Activated CD4-positive, alpha-beta T cell treated with anti-CD3 and anti-CD28 coated beads, Interleukin-2, Interleukin-6, amounts not matched to agents 100 ng/mL and 50 ng/mL, durations not matched to agents 16 hours and 8 hours (primary cell): ENCODE measurements around the gene COL5A1.
"Not testable (repeated sequence)": the region's sequence is repeated elsewhere in the genome, so short reads cannot be mapped to it uniquely, and the experiment has no call there.

Experiments used
- DNase-seq: peaks from one replicate; pipeline ENCODE4 v3.0.0-alpha.2; 2020

Gene COL5A1

DNA sequence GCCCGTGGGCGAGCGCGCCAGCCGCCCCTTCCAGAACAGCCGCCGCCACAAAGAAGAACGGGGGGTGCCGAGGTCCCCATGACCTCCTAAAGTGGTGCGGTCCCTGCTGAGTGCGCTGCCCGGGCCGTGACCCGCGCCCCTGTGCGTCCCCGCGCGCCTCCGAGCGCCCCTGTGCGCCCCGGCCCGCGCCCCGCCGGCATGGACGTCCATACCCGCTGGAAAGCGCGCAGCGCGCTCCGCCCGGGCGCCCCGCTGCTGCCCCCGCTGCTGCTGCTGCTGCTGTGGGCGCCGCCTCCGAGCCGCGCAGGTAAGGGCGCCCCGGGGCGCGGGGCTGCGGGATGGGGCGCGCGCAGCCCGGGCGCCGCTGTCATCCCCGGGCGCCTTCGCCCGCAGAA lies 384 bp downstream of the COL5A1 start:
- DNase-seq: no peak

DNA sequence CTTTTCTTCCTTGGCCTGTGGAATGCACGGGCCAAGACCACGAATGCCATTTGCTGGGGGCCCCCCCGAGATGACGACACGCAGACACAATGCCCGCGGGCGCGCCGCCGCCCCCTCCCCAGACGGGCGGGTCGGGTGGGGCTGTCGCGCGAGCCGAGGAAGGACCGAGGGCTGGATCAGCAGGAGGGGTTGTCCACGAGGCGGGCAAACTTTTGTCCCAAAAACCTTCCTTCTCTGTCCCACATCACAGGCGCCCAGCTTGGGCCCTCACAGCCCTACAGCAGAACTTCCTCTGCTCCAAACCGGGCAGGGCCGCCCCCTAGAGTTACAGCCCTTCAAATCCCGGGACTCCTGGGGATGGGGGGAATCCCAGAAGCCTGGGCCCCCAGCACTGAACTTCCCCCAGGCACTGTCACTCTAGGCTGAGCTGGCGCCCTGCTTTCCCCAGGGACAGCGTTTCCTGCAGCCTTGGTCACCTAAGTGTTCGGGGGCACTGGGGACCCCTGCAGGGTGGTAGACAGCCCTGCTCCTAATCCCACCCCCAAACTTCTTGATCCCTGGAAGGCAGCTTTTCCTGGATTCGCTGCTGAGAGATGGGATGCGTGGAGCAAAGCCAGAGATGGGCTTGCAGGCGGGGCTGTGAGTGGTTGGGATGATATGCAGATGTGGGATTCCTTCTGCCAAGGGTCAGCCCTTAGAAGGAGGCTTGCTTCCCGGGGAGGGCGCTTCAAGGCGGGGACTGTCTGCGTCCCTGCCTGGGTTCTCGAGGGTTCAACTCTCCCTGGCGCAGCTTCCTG lies 980 bp downstream of the COL5A1 start:
- no peak for DNase-seq

DNA sequence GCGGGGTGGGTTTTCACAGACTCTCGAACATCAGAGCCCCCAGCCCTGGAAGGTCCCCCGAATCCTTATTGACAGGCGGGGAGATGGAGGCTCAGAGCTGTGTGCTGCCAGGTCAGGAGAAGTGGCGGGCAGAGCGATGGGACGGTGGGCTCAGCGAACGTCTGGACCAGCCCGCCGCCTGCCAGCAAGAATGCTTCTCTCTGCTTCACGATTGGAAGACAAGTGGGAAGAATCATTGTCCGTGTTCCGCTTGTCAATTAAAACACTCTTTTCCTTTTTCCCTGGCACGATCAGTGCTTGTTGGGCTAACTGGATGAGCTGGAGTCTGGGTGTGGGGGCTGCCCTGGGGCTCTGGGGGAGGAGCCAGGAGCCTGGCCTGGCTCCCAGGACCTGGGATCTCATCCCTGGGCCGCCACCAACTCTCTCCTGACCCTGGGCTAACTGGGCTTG lies 1.6 kb downstream of the COL5A1 start:
- no peak for DNase-seq

DNA sequence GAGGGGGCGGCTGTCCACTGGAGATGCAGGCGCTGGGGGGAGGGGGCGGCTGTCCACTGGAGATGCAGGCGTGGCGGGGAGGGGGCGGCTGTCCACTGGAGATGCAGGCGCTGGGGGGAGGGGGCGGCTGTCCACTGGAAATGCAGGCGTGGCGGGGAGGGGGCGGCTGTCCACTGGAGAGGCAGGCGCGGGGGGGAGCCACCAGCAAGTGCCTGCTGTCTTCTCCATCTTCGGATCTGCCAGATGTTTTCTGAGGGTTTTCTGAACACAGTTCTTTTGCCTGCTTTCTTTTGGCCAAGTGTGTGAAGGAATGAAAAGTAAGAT lies 2.8 kb downstream of the COL5A1 start:
- not testable (repeated sequence) for DNase-seq

DNA sequence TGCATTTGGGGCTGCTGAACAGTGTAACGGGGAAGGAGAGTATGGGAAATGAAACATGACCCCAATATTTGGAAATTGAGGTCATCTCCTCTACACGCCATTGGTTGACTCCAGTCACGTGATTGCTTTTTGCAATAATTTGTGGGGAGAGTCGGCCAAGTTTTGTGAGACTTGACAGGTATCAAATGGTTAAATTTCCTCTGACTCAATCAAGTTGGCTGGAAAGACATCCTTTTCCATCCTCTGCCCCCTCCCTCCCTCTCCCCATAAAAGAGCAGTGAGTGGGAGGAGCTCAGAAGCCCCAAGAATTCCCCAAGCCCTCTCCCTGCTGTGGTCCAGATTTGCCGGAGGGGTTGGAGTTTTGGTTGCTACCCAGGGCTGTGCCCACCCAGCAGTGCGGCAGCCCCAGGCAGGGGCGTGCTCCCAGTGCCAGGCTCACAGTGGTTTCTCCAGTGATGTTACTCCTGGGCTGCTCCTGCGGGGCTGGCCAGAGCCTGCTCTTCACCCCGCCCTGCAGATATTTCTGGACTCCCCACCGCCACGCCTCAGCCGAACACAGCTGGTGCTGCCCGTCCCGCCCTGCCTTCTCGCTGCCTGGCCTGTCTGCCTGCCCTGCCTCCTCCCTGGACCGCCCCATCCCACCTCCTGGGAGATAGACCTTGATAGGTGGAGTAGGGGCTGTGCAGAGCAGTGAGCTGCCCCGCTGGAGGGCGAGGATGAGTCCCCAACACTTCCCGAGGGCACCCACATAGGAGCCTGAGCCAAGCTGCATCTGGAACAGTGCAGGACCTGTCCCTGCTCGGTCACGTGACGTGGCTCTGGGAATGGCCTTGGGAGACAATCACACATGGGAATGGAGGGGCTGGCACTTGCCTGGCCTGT lies 3.4 kb downstream of the COL5A1 start:
- no peak for DNase-seq

DNA sequence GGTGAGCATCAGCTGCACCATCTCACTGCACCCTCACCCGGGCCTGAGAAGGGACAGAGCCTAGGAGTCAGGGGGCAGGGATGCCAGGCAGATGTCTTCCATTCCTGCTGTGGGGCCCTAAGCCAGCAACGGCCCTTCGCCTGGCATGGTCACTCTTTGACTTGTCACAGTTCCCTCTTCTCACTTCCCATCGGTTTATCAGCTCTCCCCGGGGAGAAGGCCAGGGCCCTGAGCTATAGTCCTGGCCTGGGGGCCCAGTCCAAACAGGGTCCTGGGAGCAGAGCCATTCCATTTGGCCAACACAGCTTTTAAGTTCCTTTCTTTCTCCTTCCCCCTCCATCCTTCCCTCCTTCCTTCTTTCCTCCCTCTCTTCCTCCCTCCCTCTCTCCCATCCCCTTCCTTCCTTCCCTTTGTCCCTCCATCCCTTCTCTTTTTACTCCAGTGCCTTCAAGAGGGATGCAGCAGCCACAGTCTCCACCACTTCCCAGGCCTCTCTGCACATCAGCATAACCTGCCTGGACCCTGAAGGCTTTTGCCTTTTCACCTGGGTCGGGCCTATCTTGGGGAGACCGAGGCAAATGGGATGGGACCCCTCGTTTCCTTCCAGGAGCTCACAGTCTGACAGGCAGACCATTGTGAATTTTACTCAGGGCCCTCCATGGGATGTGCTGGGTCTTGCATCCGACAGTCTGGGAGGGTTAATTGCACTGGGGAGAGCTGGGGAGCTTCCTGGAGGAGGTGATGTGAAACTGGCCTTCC lies 4.2 kb downstream of the COL5A1 start:
- DNase-seq: no peak

DNA sequence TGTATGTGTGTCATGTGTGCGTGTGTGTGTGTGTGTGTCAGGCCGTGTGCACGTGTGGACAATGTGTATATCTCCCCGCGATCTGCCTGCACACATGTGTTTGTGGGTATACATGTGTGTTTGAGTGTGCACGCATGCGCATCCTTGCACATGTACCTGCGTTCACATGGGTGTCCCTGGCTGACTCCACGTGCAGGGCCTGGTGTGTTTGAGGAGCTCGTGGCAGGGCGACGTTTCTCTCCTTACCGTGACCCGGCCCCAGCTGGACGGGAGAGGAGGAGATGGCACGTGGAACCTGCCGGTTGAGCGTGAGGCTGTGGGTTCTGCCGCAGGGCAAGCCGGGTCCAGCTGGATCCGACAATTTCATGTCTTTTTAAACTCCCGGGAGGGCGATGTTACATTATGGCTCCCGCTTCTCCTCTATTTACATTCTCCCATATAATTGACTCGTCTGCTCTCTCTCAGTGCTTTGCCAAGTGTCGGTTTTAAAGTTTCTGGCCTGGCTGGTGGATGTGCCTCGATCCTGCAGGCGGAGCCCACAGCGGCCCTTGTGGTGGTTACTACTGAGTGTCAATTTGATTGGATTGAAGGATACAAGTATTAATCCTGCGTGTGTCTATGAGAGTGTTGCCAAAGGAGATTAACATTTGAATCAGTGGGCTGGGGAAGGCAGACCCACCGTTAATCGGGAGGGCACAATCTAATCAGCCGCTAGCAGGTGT lies 5.9 kb downstream of the COL5A1 start:
- DNase-seq: no peak

DNA sequence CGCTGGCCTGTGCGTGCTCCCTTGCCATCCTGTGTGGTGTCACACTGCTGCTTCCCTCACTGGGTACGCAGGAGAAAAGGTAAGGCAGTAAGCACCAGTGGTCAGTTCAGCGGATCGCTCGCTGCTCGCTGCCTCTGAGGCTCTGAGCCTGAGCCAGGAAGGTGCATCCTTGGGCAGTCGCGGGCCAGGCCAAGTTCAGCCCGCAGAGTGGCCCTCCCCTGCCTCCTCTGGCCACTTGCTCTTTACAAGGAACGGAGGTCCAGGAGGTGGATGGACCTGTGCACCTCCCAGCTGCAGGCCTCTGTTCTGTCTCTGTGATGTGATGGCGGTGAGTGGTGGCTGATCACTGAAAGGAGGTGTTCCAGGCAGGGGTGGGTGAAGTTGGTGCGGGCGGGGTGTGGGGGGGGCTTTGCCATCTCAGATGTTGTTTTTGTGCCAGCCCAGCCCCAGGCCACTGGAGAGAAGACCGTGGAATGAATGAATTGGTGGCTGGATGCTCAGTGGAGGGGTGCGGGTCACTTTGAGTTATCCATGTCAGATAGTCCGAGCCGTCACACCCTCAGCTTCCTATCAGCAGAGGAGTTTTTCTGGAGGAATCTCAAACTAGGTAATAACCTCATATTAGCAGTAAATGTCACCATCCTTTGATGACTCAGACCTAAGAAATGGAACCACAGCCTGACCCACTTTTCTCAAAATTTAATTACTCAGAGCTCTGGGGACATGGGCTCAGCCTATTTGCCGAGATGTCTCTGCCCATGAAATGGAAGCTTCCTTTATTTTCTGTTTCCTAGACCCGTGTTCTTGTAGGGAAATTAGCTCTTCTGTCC lies 7.3 kb downstream of the COL5A1 start:
- peak; percentile 12 for DNase-seq

DNA sequence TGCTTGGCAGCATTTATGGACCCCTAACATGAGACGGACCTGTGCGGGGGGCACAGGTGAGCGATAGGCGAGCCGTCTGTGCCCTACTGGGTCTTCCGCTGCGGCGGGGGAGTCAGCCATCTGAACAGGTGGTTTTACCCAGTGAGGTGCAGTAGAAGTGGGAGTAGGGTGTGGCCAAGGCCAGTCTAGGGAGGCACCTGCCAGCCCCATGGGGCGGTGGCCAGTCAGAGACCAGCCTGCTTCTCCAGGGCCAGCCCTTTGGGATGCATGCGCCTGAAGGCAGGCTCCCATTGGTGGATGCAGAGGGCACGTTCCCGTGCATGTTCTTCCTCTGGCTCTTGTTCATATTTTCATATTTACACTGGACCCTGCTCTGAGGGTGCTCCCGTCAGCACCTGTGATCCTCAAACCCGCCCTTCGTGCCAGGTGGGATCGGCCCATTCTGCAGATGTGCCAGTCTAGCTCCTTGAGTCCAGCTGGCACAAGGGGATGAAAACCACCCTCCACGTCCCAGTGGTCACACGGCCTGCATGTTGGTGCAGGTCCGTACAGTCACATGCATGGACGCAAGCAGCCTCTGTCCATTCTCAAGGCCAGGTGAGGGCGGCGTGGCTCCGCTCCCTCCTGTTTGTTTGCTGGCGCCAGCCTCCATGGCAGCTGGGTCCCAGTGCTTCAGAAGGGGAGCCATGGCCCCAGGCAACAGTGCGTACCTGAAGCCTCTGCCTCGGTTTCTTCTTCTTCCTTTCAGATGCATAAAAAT lies 9.0 kb downstream of the COL5A1 start:
- no peak for DNase-seq

DNA sequence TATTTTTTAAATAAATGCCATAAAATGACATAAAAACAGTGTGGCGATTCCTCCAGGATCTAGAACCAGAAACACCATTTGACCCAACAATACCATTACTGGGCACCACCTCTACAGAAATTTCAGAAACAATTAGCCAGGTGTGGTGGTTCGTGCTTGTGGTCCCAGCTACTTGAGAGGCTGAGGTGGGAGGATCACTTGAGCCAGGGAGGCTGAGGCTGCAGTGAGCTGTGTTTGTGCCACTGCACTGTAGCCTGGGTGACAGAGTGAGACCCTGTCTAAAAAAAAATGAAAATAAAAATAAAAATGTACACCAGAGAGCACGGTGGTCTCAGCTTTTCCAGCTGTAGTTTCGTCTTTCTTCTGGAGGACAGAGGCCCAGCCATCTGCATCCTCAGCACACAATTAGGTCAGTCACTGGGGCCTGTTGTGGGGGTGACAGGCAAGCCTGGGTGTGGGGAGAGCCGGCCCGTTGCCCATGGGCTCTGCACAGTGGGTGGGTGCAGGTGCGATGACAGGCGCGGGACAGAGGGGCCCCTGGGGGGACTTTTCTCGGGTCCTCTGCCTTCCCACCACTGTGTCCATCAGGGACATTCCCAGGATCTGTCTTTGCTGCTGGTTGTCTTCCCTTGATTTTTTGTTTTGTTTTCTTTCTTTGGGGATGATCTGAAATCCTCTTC lies 9.8 kb downstream of the COL5A1 start:
- no peak for DNase-seq

DNA sequence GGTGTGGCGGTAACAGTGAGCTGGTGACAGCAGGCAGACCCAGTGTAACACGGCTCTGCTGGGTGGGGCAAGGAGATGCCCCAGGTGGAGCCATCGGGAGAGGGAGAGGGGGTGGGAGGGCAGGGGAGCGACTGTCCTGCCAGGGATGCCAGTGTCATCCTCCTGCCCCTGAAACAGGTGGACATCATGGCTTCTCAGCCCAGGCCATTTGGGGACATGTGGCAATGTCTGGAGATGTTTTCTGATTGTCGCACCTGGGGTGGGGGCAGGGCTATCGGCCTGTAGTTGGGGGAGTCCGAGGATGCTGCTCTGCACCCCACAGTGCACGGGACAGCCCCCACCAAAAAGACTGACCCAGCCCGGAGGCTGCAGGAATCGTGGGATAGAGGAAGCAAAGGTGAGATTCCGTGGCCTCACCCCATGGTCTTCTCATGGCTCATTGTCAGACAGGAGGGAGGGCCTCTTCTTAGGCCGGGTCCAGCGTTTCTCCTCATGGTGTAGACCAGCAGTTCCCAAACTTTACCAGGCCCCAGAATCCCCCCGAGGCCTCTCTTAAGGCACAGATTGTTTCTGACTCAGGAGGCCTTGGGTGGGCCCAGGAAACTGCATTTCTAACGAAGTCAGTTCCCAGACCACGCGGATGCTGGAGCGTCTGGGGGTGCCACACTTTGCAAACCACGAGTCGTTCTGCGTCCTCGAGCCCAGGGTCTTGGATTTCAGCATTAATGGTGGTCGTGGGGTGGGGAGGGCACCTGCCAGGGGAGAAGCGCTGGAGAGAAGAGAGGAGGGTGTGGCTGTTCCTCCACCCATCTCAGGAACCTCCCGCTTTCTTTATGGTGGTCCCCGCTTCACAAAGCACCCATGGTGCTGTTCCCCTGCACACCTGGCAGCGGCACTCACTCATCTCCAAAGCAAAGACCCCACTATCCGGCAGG lies 11.0 kb downstream of the COL5A1 start:
- no peak for DNase-seq

DNA sequence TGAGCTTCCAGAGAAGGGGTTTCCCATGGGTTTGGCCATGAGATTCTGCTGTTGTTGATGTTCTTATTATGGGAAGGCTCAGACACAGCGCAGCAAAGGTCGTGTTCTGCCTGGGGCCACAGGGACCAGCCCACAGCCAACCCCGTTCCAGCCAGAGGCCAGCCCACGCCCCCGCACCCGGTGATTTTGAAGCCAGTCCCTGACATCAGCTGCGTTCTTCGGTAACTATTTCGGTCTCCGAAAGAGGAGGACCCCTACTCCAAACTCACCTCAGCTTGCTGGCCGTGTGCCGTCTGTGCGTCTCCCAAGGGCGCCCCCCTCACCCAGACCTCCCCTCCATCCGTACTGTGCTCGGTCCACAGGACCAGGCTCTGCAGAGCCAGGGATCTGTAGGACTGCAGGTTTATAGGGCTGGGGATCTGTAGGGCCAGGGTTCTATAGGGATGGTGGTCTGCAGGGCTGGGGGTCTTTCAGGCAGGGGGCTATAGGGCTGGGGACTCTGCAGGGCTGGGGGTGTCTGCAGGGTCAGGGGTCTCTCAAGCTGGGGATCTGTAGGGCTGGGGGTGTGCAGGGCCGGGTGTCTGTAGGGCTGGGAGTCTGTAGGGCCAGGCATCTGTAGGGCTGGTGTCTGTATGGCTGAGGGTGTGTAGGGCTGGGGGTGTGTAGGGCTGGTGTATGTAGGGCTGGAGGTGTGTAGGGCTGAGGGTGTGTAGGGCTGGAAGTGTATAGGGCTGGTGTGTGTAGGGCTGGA lies 11.8 kb downstream of the COL5A1 start:
- no peak for DNase-seq

DNA sequence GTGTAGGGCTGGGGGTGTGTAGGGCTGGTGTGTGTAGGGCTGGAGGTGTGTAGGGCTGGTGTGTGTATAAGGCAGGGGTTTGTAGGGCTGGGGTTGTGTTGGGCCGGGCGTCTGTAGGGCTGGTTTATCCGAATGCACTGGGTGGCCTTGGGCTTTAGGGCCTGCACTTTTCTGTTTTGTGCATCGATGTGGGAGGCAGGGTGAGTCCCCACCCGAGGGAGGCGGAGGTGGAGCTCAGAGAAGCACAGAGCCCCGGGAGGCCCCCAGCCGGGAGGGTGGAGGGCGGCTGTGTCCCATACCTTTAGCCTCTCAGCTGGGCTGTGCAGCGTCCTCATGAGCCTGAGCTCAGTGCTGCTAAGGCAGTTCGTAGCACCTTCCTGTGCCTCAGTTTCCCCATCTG lies 13.5 kb downstream of the COL5A1 start:
- DNase-seq: no peak

DNA sequence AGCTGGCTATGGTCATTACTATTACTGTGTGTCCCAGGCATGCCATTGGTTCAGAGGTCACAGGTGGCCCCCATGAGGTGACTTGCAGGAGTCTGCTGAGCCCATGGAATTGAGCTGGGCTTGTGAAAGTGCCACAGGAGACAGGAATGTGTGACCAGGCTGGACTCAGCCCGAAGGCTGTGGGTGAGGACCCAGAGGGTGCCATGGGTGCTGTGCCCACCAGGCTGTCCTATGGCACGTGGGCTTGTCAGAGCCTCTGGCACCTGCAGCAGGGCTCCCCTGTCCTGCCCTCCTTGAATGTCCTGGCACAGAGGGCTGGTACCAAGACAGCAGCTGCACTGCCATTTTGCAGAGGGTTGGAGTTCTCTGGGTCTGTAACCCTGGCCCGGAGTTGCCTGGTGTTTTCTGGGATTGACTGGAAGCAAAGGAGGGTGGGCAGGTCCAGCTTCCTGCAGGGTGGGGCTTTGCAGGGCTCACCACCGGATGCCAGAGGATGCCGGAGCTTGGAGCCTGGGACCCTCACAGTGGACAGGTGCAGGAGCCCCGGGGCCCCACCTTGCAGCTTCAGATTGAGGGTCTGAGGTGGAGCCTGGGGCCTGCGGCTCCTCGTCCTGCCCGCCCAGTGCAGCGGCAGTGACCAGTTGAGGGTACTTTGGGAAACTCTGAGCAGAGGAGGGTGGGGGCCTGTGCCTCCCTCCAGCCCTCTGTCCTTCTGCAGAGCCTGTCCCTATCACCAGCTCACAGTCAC lies 14.2 kb downstream of the COL5A1 start:
- DNase-seq: no peak

DNA sequence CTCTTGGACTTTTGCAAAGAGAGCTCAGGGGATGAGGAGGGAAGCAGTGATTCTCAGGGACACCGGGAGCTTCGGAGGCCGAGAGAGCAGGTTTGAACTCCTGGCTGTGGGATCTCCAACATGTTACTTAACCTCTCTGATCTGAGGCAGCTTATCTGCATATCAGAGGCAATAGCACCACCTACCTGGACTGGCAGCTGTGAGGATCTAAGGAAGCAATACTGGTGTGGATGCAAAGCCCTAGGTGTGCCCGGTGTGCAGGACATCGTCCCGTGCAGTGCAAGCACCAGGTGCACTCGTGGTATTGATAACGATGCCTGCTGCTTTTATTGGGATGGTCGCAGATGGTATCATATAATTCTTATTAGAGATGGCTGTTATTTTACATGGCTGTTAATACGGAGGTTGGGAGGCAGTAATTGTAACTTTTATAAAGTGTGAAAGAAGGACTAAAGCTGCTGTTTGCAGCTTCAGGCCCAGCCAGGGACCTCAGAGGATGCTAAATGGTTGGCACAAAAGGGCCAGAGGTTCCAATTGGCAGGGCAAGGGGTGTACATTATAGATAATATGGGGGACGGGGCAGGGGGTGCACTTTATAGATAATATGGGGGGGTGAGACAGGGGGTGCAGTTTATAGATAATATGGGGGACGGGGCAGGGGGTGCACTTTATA lies 14.9 kb downstream of the COL5A1 start:
- DNase-seq: no peak

DNA sequence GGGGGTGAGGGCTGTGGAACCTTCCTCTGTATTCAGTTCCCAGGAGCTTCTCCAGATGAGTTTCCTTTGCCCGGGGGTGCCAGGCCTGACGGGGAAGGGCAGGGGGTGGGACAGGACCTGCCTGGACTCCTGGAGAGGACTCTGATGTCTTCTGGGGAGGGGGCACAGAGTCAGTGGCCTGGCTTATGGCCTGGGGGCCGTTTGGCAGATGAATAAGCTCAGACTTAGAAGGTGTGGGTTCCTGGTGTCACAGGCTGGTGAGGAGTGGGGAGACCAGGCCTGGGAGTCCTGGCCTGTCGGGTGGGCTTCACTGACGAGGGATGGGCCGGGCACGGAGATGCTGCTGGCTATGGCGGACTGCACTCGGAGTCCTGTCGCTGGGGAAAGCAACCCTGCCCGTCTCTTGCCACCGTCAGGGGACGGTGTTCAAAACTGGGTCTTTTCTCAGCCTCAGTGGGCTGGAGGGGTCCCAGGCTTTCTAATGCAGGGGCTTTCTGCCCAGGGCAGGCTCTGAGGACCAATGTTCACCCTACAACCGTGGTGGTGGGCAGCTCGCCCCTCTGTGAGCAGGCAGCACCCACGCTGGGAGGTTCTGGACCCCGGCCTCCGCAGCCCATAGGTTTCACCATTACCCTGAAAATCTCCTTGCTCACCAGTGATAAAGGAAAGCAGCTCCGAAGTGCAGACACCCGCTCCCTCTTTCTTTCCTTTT lies 16.2 kb downstream of the COL5A1 start:
- no peak for DNase-seq
